H1 (cell line): ENCODE results near the gene RELB. TPM values are rescaled to one million over a fixed set of nuclear protein-coding genes. Genes with fewer than 3 reads are reported as not detected.

ENCODE experiments used
- CTCF ChIA-PET: fragments of 300-600 bp; sonication (Branson Sonifier 250); formaldehyde crosslinking; loops from one replicate; lab custom pipeline; 2021; ENCODE audit not compliant: partially characterized antibody; lab: Charles Lee
- POLR2A ChIA-PET: fragments of 300-600 bp; sonication (Branson Sonifier 250); formaldehyde crosslinking; loops from one replicate; lab custom pipeline; 2021; ENCODE audit warnings: inconsistent platforms; ENCODE audit not compliant: partially characterized antibody; lab: Charles Lee
- DNase-seq, 2 experiments: peaks; one replicate each; pipeline versions ENCODE4 v3.0.0 to v3.0.0-alpha.2; 2010 to 2022; ENCODE audit warnings: low spot score in 2 of 2, low read depth in 1 of 2, mixed read lengths in 1 of 2
- FAIRE-seq: peaks from 2 replicates; lab custom pipeline; 2011; peaks lifted over from hg19 to GRCh38; lab: Jason Lieb, UNC
- H2AFZ ChIP-seq: 2 replicates; pipeline ENCODE4 v1.8.1; 2012; ENCODE audit warnings: low read length, inconsistent platforms
- H2AK5ac ChIP-seq: 2 replicates; pipeline ENCODE4 v1.6.1; 2013; ENCODE audit warnings: low read depth, low read length
- H2BK120ac ChIP-seq: replicated peaks from 2 replicates; pipeline ENCODE3; 2013; ENCODE audit warnings: low read depth, low read length, inconsistent platforms
- H2BK12ac ChIP-seq: 2 replicates; pipeline ENCODE4 v1.6.1; 2013; ENCODE audit warnings: low read depth, low read length
- H2BK15ac ChIP-seq: 2 replicates; pipeline ENCODE4 v1.6.1; 2013; ENCODE audit warnings: low read length
- H2BK20ac ChIP-seq: 2 replicates; pipeline ENCODE4 v1.6.1; 2013; ENCODE audit warnings: low read length
- H2BK5ac ChIP-seq: 2 replicates; pipeline ENCODE4 v1.6.1; 2013; ENCODE audit warnings: low read depth, low read length
- H3K14ac ChIP-seq: 2 replicates; pipeline ENCODE4 v1.6.1; 2013; ENCODE audit warnings: inconsistent platforms; ENCODE audit not compliant: insufficient read length
- H3K18ac ChIP-seq: 2 replicates; pipeline ENCODE4 v1.6.1; 2013; ENCODE audit warnings: low read length; ENCODE audit errors: extremely low read depth
- H3K23ac ChIP-seq: 2 replicates; pipeline ENCODE4 v1.6.1; 2013; ENCODE audit warnings: inconsistent platforms; ENCODE audit not compliant: insufficient read length
- H3K23me2 ChIP-seq: 2 replicates; pipeline ENCODE4 v1.6.1; 2013; ENCODE audit warnings: low read depth, low read length
- H3K27ac ChIP-seq: 2 replicates; pipeline ENCODE4 v1.6.1; 2011; ENCODE audit warnings: low read depth, low read length, inconsistent platforms
- H3K27me3 ChIP-seq, 4 experiments: replicated peaks in 1 of 4; 1 replicate in 1 of 4; 2 replicates in 3 of 4; pipeline versions ENCODE4 v1.6.1 to v1.8.1; 2011 to 2013; ENCODE audit warnings: low read length in 3 of 4, mild to moderate bottlenecking in 3 of 4, inconsistent platforms in 2 of 4, mixed read lengths in 2 of 4, moderate library complexity in 1 of 4; ENCODE audit not compliant: control insufficient read depth in 3 of 4, insufficient read depth in 3 of 4; ENCODE audit errors: extremely low read depth in 1 of 4
- H3K36me3 ChIP-seq, 4 experiments: 2 replicates each; pipeline versions ENCODE4 v1.6.1 to v1.8.1; 2011 to 2013; ENCODE audit warnings: mild to moderate bottlenecking in 4 of 4, low read length in 3 of 4, moderate library complexity in 2 of 4, control low read depth in 1 of 4, inconsistent platforms in 1 of 4; ENCODE audit not compliant: insufficient read depth in 4 of 4, control insufficient read depth in 2 of 4
- H3K4ac ChIP-seq: replicated peaks from 2 replicates; pipeline ENCODE3; 2013; ENCODE audit warnings: low read length, low read depth, mixed read lengths, inconsistent platforms; ENCODE audit not compliant: insufficient read length
- H3K4me1 ChIP-seq, 4 experiments: replicated peaks in 1 of 4; 1 replicate in 1 of 4; 2 replicates in 3 of 4; pipeline versions ENCODE4 v1.6.1 to v1.8.1; 2011 to 2013; ENCODE audit warnings: low read length in 3 of 4, inconsistent platforms in 2 of 4, mixed read lengths in 1 of 4; ENCODE audit not compliant: insufficient read depth in 4 of 4, control insufficient read depth in 3 of 4
- H3K4me2 ChIP-seq, 2 experiments: 2 replicates each; pipeline versions ENCODE4 v1.6.1 to v1.8.1; 2011 to 2013; ENCODE audit warnings: low read depth in 2 of 2, low read length in 2 of 2, control low read depth in 1 of 2, inconsistent platforms in 1 of 2, mild to moderate bottlenecking in 1 of 2; ENCODE audit not compliant: insufficient read depth in 1 of 2
- H3K4me3 ChIP-seq, 4 experiments: fragments of 200-600, 300-600 bp in 1 of 4; sonication (generic), shearing (Covaris generic), sonication (Bioruptor Twin) in 1 of 4; 2 replicates each; pipeline versions ENCODE4 v1.5.1 to v1.8.1; 2011 to 2016; ENCODE audit warnings: low read length in 4 of 4, low read depth in 3 of 4, control low read depth in 2 of 4, inconsistent platforms in 2 of 4, mild to moderate bottlenecking in 2 of 4, mixed read lengths in 1 of 4, moderate library complexity in 1 of 4; ENCODE audit not compliant: insufficient read depth in 2 of 4; ENCODE audit errors: extremely low read depth in 1 of 4
- H3K56ac ChIP-seq: replicated peaks from 2 replicates; pipeline ENCODE3; 2013; ENCODE audit warnings: low read depth, mild to moderate bottlenecking, mixed read lengths, low read length, inconsistent platforms; ENCODE audit not compliant: insufficient read length
- H3K79me1 ChIP-seq: 2 replicates; pipeline ENCODE4 v1.6.1; 2013; ENCODE audit warnings: low read depth, low read length, control low read depth
- H3K79me2 ChIP-seq, 2 experiments: 2 replicates each; pipeline versions ENCODE4 v1.6.1 to v1.8.1; 2012 to 2013; ENCODE audit warnings: low read length in 2 of 2, mild to moderate bottlenecking in 2 of 2, inconsistent platforms in 1 of 2; ENCODE audit not compliant: insufficient read depth in 2 of 2, control insufficient read depth in 1 of 2
- H3K9ac ChIP-seq, 4 experiments: replicated peaks in 1 of 4; 1 replicate in 1 of 4; 2 replicates in 3 of 4; pipeline versions ENCODE4 v1.6.1 to v1.8.1; 2011 to 2013; ENCODE audit warnings: low read depth in 3 of 4, low read length in 3 of 4, control low read depth in 2 of 4, mild to moderate bottlenecking in 2 of 4, moderate library complexity in 2 of 4, inconsistent platforms in 1 of 4; ENCODE audit errors: extremely low read depth in 1 of 4
- H3K9me3 ChIP-seq, 2 experiments: 2 replicates each; pipeline versions ENCODE4 v1.6.1 to v1.8.1; 2012 to 2013; ENCODE audit warnings: mild to moderate bottlenecking in 2 of 2, moderate library complexity in 2 of 2, control low read depth in 1 of 2, inconsistent platforms in 1 of 2, low read depth in 1 of 2, low read length in 1 of 2, mixed read lengths in 1 of 2; ENCODE audit not compliant: insufficient read depth in 2 of 2
- H4K20me1 ChIP-seq, 2 experiments: replicated peaks in 1 of 2; 2 replicates each; pipeline versions ENCODE3 to v1.8.1; 2011 to 2013; ENCODE audit warnings: inconsistent platforms in 2 of 2, low read length in 2 of 2, mild to moderate bottlenecking in 1 of 2; ENCODE audit not compliant: insufficient read depth in 2 of 2, control insufficient read depth in 1 of 2
- H4K5ac ChIP-seq: 2 replicates; pipeline ENCODE4 v1.6.1; 2013; ENCODE audit warnings: low read length, low read depth, mixed read lengths, inconsistent platforms; ENCODE audit not compliant: insufficient read length
- H4K8ac ChIP-seq: 2 replicates; pipeline ENCODE4 v1.8.0; 2013; ENCODE audit warnings: mild to moderate bottlenecking, moderate library complexity, low read length, inconsistent platforms; ENCODE audit not compliant: insufficient read depth; ENCODE audit errors: extremely low read depth
- H4K91ac ChIP-seq: replicated peaks from 2 replicates; pipeline ENCODE3; 2013; ENCODE audit warnings: low read length, mixed read lengths, inconsistent platforms; ENCODE audit not compliant: insufficient read length
- BCL11A ChIP-seq, 2 experiments: IDR thresholded peaks; one replicate each; pipeline ENCODE4 v1.6.1; 2011; ENCODE audit warnings: low read depth in 2 of 2, low read length in 2 of 2, mild to moderate bottlenecking in 2 of 2
- GTF2F1 ChIP-seq: IDR thresholded peaks from 2 replicates; pipeline ENCODE4 v1.6.1; 2012; ENCODE audit warnings: low read depth, low read length, improper control_type of control experiment, borderline replicate concordance
- HDAC6 ChIP-seq: IDR thresholded peaks from one replicate; pipeline ENCODE4 v1.7.1; 2012; ENCODE audit warnings: low read depth, mild to moderate bottlenecking, inconsistent platforms, low read length, moderate library complexity
- JUND ChIP-seq: IDR thresholded peaks from 2 replicates; pipeline ENCODE4 v1.6.1; 2011; ENCODE audit warnings: mild to moderate bottlenecking, improper control_type of control experiment, low read length
- RNF2 ChIP-seq: fragments of 200-900, 300-1000 bp; sonication (generic); IDR thresholded peaks from 2 replicates; pipeline ENCODE4 v1.7.1; 2016; ENCODE audit warnings: borderline replicate concordance, low read depth, mild to moderate bottlenecking, antibody characterized with exemption, low read length; ENCODE audit not compliant: poor library complexity, severe bottlenecking; ENCODE audit errors: missing control alignments
- SRF ChIP-seq: IDR thresholded peaks from 2 replicates; pipeline ENCODE4 v1.6.1; 2011; ENCODE audit warnings: mild to moderate bottlenecking, low read depth, low read length, moderate library complexity
- TEAD4 ChIP-seq: IDR thresholded peaks from 2 replicates; pipeline ENCODE4 v1.6.1; 2012; ENCODE audit warnings: low read depth, low read length, inconsistent platforms, mixed read lengths
- WGBS, 2 experiments: shearing (Covaris generic) in 1 of 2; methylation state at CpG; one replicate each; pipeline versions ENCODE4 v1.1.6 to v1.1.7; 2013 to 2015; ENCODE audit warnings: low lambda C conversion rate in 2 of 2, mixed read lengths in 2 of 2, inconsistent platforms in 1 of 2, low coverage in 1 of 2, missing lambda C conversion rate in 1 of 2; ENCODE audit not compliant: insufficient replicate concordance in 2 of 2, insufficient coverage in 1 of 2, insufficient read length in 1 of 2; ENCODE audit errors: extremely low coverage in 1 of 2, missing lambda C conversion rate in 1 of 2; 5-methylcytosine and 5-hydroxymethylcytosine counted together
- polyA plus RNA-seq, 7 experiments: library from polyadenylated mRNA; depleted of rRNA in 3 of 7; stranded (reverse) in 5 of 7; unstranded in 2 of 7; fragments of >200 nt in 5 of 7; fragments of 200-250 nt in 2 of 7; gene quantifications; 1 replicate in 5 of 7; 2 replicates in 1 of 7; 4 replicates in 1 of 7; pipeline versions ENCODE4 v1.2.1 to v1.2.3, GENCODE V29; 2011 to 2013; ENCODE audit warnings: missing spikeins in 2 of 7, mixed read lengths in 2 of 7
- total RNA-seq: library from RNA; stranded (reverse); fragmentation: NEBNext Ultra II Directional; extraction: Animal tissue kit (Norgen Biotek cat#: 25700); gene quantifications from 2 replicates; pipeline ENCODE4 v1.2.1, GENCODE V29; 2021
- TF ChIP-seq, protein P1 (sequence below): IDR thresholded peaks from 2 replicates; pipeline ENCODE4 v1.6.1; 2011; ENCODE audit warnings: low read length, improper control_type of control experiment

RELB gene
- total and polyA plus RNA-seq, 2 of the 8 experiments (the other 6 are each of a cell fraction or from before 2014, with no cell fraction given), result 10.0 to 13.1 TPM

DNA sequence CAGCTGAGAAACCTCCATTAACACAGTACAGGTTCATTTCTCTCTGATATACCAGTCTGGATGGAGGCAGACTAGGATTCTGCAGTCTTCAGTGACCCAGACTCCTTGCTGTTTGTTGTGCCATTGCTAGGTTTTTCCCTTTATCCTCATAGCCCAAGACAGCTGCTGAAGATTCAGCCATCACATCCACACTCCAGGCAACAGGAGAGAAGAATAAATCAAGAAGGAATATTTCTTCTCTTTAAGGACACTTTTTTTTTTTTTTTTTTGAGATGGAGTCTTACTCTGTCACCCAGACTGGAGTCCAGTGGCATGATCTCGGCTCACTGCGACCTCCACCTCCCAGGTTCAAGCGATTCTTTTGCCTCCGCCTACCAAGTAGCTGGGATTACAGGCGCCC lies 31.8 kb upstream of the RELB start:
- H3K4ac ChIP-seq, result no peak overlapping the region
- H3K18ac ChIP-seq, result no peak overlapping the region
- H2BK20ac ChIP-seq, result no peak overlapping the region
- H2AK5ac ChIP-seq, result no peak overlapping the region
- DNase-seq (no peak), FAIRE-seq (no peak)
- H4K91ac ChIP-seq, result no peak overlapping the region
- no peaks in the 10 kb centered on the region; a peak in 1 of 4 replicates for H3K79me2 ChIP-seq
- WGBS, 2 experiments, result 93% methylated on average over 4 of the region's 5 CpGs; no CpG with 5 or more reads in 1 of the 2 experiments
- peaks cover 4 to 7% of the 10 kb centered on the region in 2 experiments for H4K20me1 ChIP-seq
- ChIA-PET POLR2A (interaction anchor here (0.7 kb wide), 1 partner anchor 14 kb away, joined by 5 read pairs; the partner anchor contains the start of gene CLPTM1), CTCF (interaction anchor here (0.7 to 2.1 kb wide), 2 partner anchors 20 to 65 kb away, joined by 3 to 10 read pairs; no protein-coding TSS in a partner anchor)
- H3K9ac ChIP-seq, result no peak overlapping the region
- H2AFZ ChIP-seq, result no peak overlapping the region
- no peak overlapping the region for H4K8ac ChIP-seq
- no peak overlapping the region for H4K5ac ChIP-seq
- peaks cover 4 to 20% (median 11%) of the 10 kb centered on the region in 4 experiments; a peak in 6 of 8 replicates for H3K36me3 ChIP-seq
- H3K23ac ChIP-seq, result no peak overlapping the region
- no peak overlapping the region for H3K14ac ChIP-seq
- H3K27ac ChIP-seq, result no peak overlapping the region
- no peaks in the 10 kb centered on the region for H3K23me2 ChIP-seq
- no peak overlapping the region for H2BK5ac ChIP-seq
- H3K79me1 ChIP-seq, result no peaks in the 10 kb centered on the region
- H3K56ac ChIP-seq, result no peak overlapping the region
- H2BK15ac ChIP-seq, result no peak overlapping the region
- no peaks in the 10 kb centered on the region for H3K27me3 ChIP-seq
- H3K4me1 ChIP-seq, result no peaks in the 10 kb centered on the region
- H2BK120ac ChIP-seq, result no peak overlapping the region
- no peak overlapping the region for H3K4me2 ChIP-seq
- no peak overlapping the region for H2BK12ac ChIP-seq
- no peak overlapping the region for H3K4me3 ChIP-seq
- H3K9me3 ChIP-seq, result no peaks in the 10 kb centered on the region
- TF ChIP-seq SRF (no peak), GTF2F1 (no peak), BCL11A (IDR thresholded peaks at IDR 0.05; ENCODE audit: low read depth in 2 of 2, low read length in 2 of 2) (no peak), RNF2 (no peak), JUND (no peak), HDAC6 (no peak), TEAD4 (no peak)
- TF ChIP-seq, protein P1, sequence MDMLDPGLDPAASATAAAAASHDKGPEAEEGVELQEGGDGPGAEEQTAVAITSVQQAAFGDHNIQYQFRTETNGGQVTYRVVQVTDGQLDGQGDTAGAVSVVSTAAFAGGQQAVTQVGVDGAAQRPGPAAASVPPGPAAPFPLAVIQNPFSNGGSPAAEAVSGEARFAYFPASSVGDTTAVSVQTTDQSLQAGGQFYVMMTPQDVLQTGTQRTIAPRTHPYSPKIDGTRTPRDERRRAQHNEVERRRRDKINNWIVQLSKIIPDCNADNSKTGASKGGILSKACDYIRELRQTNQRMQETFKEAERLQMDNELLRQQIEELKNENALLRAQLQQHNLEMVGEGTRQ, result no peak
